Suprapubic skin (tissue), 3 donors: ENCODE data around the gene ZNF613.

Experiments used
- EP300 ChIP-seq: sonication (generic); formaldehyde crosslinking; IDR thresholded peaks from one replicate; pipeline ENCODE4 v1.6.1; 2017; ENCODE audit warnings: antibody characterized with exemption
- POLR2A ChIP-seq, 2 donors: fragments of 450-650 bp; IDR thresholded peaks; one replicate each; pipeline ENCODE4 v1.6.1; 2017; ENCODE audit warnings: antibody characterized with exemption in 2 of 2, mild to moderate bottlenecking in 2 of 2, moderate library complexity in 2 of 2
- TF ChIP-seq, protein P1 (sequence below), 2 donors: fragments of 200-600 bp in 1 of 2; fragments of 450-650 bp in 1 of 2; sonication (generic) in 1 of 2; IDR thresholded peaks; one replicate each; pipeline ENCODE4 v1.5.1; 2016 to 2019; ENCODE audit warnings: antibody characterized with exemption in 2 of 2, mild to moderate bottlenecking in 1 of 2, moderate library complexity in 1 of 2

DNA sequence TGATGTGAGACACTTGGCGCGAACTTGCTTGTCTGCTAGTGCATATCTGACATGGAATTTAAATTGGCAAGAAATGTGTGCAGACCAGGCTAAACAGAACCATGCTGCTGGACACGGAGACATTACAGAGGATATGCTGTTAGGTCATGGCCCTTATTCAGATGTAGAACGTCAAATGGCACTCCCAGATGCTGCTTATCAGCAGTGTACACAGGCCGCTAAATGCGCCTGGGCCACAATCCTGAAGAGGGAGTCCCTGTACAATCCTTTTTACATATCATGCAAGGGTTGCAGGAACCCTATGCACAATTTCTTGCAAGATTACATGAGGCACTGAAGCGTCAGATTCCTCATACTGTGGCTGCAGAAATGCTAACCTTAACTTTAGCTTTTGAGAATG lies 50.1 kb downstream of the ZNF613 start:
- TF ChIP-seq POLR2A (IDR thresholded peaks at IDR 0.05) (no peak), EP300 (no peak)
- TF ChIP-seq, protein P1, sequence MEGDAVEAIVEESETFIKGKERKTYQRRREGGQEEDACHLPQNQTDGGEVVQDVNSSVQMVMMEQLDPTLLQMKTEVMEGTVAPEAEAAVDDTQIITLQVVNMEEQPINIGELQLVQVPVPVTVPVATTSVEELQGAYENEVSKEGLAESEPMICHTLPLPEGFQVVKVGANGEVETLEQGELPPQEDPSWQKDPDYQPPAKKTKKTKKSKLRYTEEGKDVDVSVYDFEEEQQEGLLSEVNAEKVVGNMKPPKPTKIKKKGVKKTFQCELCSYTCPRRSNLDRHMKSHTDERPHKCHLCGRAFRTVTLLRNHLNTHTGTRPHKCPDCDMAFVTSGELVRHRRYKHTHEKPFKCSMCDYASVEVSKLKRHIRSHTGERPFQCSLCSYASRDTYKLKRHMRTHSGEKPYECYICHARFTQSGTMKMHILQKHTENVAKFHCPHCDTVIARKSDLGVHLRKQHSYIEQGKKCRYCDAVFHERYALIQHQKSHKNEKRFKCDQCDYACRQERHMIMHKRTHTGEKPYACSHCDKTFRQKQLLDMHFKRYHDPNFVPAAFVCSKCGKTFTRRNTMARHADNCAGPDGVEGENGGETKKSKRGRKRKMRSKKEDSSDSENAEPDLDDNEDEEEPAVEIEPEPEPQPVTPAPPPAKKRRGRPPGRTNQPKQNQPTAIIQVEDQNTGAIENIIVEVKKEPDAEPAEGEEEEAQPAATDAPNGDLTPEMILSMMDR (IDR thresholded peaks at IDR 0.05): no peak
